C4-2B (cell line): ENCODE results near the gene PTPRR.

Experiments
- H3K27ac ChIP-seq: fragments of 450-650 bp; 2 replicates; pipeline ENCODE4 v1.5.1; 2017
- CTCF ChIP-seq: fragments of 450-650 bp; conservative IDR thresholded peaks from 2 replicates; pipeline ENCODE4 v1.5.1; 2017; ENCODE audit warnings: mild to moderate bottlenecking
- ZFX ChIP-seq: fragments of 450-650 bp; IDR thresholded peaks from 2 replicates; pipeline ENCODE4 v1.6.1; 2017

PTPRR gene

DNA sequence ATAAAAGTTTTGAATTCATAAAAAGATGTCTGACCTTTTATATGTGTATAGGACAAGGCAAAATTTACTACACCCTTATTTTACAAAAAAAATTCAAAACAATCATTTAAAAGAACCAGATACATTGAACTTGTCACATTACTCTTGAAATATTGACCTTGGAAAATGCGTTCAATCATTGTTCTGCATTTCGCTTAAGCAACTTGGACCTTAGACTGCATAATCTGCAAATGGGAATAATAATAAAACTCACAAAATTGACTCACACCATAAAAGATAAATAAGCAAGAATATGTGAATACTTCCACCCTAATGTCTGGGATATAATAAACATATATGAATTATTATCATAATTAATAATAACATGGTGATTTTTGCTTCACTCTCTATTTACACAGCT lies 213.9 kb downstream of the PTPRR start:
- TF ChIP-seq ZFX (no peak), CTCF (no peak)
- no peak overlapping the region for H3K27ac ChIP-seq

- TF ChIP-seq CTCF, result no peak
- no peak for TF ChIP-seq ZFX
- H3K27ac ChIP-seq, result no peak overlapping the region
Observed at GRCh38 chr12:70698345-70698744, 222.2 kb downstream of the PTPRR start.

- no peak for TF ChIP-seq CTCF
- no peak for TF ChIP-seq ZFX
- H3K27ac ChIP-seq, result no peak overlapping the region
Observed at GRCh38 chr12:70695361-70696023, 225.0 kb downstream of the PTPRR start.

- TF ChIP-seq CTCF (peak; percentile 80), ZFX (no peak)
- no peak overlapping the region for H3K27ac ChIP-seq
Observed at GRCh38 chr12:70692681-70693288, 227.8 kb downstream of the PTPRR start.

- no peak overlapping the region for H3K27ac ChIP-seq
- TF ChIP-seq ZFX (no peak), CTCF (no peak)
Observed at GRCh38 chr12:70691018-70691672, 229.4 kb downstream of the PTPRR start.

DNA sequence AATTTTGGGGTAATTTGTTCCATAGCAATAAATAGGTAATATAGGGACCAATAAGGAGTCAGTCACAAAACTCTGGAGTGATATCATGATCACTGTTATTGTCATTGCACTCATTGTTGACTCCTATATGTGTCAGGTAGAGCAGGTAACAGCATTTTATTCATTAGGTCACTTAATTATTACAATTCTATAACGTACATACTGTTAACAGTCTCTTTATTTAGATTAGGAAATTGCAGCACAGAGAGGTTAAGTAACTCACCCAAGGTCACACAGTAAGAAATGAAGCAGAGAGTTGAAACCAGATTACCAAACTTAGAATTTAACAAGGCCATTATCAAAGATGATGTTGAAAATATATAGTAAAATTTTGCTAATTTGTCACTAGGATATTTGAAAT lies 233.6 kb downstream of the PTPRR start:
- no peak overlapping the region for H3K27ac ChIP-seq
- no peak for TF ChIP-seq ZFX
- no peak for TF ChIP-seq CTCF

DNA sequence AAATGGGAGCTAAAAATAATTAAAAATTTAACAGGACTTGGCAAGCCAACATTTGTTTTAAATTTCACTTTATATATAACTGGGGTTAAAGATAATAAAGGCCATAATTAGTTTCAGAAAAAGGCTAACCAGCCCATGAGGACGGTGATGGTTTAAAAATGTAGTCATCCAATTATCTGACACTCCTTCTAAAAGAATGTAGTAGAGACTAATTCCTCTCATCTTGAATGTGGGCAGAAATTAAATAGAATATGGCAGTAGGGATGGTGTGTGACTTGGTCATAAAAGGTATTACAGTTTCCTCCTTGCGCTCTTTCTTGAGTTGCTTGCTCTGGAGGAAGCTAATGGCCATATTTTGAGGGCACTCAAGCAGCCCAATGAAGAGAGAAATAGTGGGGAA lies 234.2 kb downstream of the PTPRR start:
- no peak overlapping the region for H3K27ac ChIP-seq
- TF ChIP-seq CTCF, result no peak
